Muscle of arm (tissue), 14 donors: Measurements from ENCODE around the gene CUL4B. TPM values are rescaled to one million over a fixed set of nuclear protein-coding genes. Genes with fewer than 3 reads are reported as not detected.
"Not testable (repeated sequence)": the region's sequence is repeated elsewhere in the genome, so short reads cannot be mapped to it uniquely, and the experiment has no call there.

Experiments used
- DNase-seq: peaks from one replicate; pipeline ENCODE4 v3.0.0-alpha.2; 2013
- long read RNA-seq, 11 donors: transcript quantifications; one replicate each; lab custom pipeline, GENCODE V29; 2026
- polyA plus RNA-seq, 12 donors: library from polyadenylated mRNA; unstranded; fragments of 120-200 nt; gene quantifications; one replicate each; pipeline ENCODE4 v1.2.1, GENCODE V29; 2013; ENCODE audit not compliant: insufficient read length in 12 of 12

Gene CUL4B
- 100 to 1,000 TPM in 1 of 12 donors, 10 to 100 TPM in 11; 24.8 to 114 (median 34.8) TPM for polyA plus RNA-seq
- long read RNA-seq, donor 1, full-length matches to known transcripts = 5 of 5 reads
- long read RNA-seq, donor 1, partial matches to known transcripts = 0 of 5 reads
- long read RNA-seq, donor 1, other reads (novel, unspliced or antisense) = 0 of 5 reads
- long read RNA-seq, donor 2, full-length matches to known transcripts = 3 of 3 reads
- long read RNA-seq, donor 2, partial matches to known transcripts = 0 of 3 reads
- long read RNA-seq, donor 2, other reads (novel, unspliced or antisense) = 0 of 3 reads
- long read RNA-seq, donor 3, partial matches to known transcripts = 0 of 1 reads
- long read RNA-seq, donor 3, other reads (novel, unspliced or antisense) = 0 of 1 reads
- long read RNA-seq, donor 4, partial matches to known transcripts = 0 of 1 reads
- long read RNA-seq, donor 4, other reads (novel, unspliced or antisense) = 0 of 1 reads
- long read RNA-seq, donor 5, full-length matches to known transcripts = 2 of 2 reads
- long read RNA-seq, donor 5, partial matches to known transcripts = 0 of 2 reads
- long read RNA-seq, donor 5, other reads (novel, unspliced or antisense) = 0 of 2 reads
- long read RNA-seq, donor 6, full-length matches to known transcripts = 4 of 4 reads
- long read RNA-seq, donor 6, partial matches to known transcripts = 0 of 4 reads
- long read RNA-seq, donor 6, other reads (novel, unspliced or antisense) = 0 of 4 reads
- long read RNA-seq, donor 7 = 0 reads
- long read RNA-seq, donor 8 = 0 reads
- long read RNA-seq, donor 9 = 0 reads
- long read RNA-seq, donor 10, partial matches to known transcripts = 30 of 78 reads
- long read RNA-seq, donor 10, other reads (novel, unspliced or antisense) = 48 of 78 reads
- long read RNA-seq, donor 11, partial matches to known transcripts = 108 of 117 reads
- long read RNA-seq, donor 11, other reads (novel, unspliced or antisense) = 8 of 117 reads

GRCh38 chrX:120560842-120561633 is at the start of gene CUL4B:
Gene CUL4B, minus strand, starts transcription at chrX:120560962. Its CDS starts 324 bp downstream, at chrX:120560638.
- peak; percentile 95 for DNase-seq

DNA sequence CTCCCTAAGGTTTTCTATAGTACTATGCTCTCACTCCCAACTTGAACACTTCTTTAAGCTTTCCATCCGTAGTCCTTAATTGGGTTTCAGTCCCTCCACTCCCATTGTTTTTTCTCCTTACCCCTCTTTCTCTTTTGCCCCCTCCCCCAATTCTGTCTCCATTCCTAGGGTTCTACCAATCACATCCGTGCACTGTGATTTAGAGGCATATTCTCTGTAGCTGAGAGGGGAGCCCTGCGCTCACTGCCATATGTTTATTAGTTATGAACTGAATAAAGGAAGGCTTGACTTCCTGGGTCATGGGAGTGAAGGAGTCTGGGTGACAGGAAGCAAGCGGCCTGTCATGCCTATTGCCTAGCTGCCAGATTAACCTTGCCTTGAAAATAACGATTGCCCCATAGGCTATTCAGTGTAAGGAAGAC is 43.6 kb upstream of the CUL4B start:
- DNase-seq = peak; percentile 26

DNA sequence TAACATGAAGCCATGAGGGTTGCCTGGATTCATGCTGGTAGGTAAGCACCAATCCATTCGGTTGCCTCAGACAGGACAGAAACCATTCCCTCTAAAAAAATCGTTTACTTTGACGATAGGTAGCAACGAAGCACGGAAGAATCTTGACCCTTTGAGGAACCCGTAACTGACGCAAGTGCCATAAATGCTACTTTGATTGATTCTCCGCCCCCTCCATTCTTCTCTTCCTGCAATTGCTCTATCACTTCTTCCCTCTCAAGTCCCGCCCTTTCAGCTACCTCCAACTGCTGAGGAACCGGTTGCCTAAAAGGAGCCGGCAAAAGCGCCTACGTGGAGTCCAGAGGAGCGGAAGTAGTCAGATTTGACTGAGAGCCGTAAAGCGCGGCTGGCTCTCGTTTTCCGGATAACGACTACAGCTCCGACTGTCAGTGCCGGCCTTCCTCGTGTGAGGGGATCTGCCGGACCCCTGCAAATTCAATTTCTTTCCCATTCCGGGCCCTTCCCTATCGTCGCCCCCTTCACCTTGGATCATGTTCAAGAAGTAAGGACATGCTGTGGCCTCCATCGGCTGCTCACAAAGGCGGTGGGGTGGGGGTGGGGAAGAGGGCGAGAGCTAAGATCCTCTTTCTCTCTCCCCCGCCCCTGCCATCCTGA is 43.1 kb upstream of the CUL4B start, which contains the start of gene MCTS1:
Gene MCTS1 (plus strand): TSS at position 395 of the 654 bp plus-strand sequence. CDS start 136 bp downstream, at position 531.
- peak; percentile 90 for DNase-seq

DNA sequence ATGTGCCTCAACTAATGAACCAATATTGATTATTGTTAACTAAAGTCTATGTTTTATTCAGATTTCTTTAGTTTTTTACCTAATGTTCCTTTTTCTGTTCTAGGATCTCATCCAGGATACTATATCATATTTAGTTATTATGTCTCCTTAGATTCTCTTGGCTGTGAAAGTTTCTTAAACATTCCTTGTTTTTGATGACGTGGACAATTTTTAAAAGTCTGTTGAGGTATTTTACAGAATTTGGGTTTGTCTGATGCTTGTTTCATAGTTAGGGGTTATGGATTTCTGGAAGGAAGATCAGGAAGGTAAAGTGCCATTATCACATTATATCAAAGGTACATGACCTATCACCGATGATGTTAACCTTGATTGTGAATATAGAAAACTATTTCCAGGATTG is 24.9 kb upstream of the CUL4B start:
- DNase-seq = no peak

- DNase-seq = no peak
Observed at GRCh38 chrX:120575379-120576114, 14.8 kb upstream of the CUL4B start.

GRCh38 chrX:120573806-120574205 is 13.0 kb upstream of the CUL4B start:
- DNase-seq = not testable (repeated sequence)

DNA sequence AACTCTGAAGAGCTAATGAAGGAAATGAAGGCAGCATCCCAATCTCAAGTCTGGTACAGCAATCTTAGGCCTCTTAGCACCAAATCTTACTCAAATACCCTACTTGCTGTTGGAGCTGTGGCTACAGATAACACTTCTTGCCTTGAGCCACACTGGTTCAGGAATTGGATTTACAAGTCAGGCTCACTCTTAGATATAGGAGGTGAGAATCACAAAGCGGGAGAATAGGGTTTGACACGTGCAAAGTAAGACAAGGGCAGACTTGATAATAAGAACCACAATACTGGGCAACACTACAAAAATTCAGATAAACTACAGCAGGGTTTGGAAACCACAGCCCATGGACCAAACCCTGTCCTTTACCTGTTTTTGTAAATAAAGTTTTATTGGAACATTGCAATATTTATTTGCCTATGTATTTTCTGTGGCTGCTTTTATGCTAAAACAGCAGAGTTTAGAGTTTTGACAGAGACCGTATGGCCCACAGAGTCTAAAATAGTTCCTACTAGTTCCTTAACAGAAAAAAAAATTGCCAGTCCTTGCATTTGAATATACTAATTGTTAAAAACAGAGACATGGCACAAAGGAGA is 9.3 kb upstream of the CUL4B start:
- no peak for DNase-seq

GRCh38 chrX:120568609-120569008 is 7.8 kb upstream of the CUL4B start:
- no peak for DNase-seq

DNA sequence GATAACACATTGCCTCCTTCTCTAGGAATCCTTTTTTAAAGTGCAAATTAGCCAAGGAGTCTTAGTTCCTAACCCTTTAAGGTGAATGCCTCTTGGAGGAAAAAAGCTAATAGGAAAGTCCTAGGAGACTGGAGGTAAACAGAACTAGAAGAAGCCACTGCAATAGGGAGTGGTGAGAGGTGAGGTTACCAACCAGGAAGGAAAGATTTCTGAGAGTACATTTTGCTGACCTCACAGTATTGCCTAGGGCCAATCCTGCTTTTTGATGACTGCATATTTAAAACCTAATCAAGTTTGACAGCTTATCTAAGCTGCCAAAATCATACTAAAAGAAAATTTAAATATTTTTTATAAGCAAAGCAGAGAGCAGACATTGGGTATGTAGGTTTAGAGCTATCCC is 7.3 kb upstream of the CUL4B start:
- DNase-seq = no peak

GRCh38 chrX:120566817-120567216 is 6.1 kb upstream of the CUL4B start:
- no peak for DNase-seq

GRCh38 chrX:120564925-120565324 is 4.2 kb upstream of the CUL4B start:
- no peak for DNase-seq

DNA sequence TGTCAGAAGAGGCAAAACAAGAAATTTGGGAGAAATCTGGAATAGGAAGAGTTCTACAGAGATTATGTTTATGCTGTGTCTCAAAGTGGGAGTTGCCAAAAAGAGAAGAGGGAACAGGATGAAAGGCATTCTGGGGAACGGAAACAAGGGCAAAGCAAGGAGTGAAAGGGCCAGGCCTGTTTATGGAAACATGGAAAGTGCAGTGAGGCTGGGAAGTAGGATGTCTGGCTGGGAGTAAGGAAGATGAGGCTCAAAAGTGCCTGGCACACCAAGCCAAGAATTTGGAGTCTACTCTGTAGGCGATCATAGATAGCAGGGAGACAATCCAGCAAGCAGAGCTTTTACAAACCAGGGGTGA is 1.8 kb upstream of the CUL4B start:
- DNase-seq = no peak

GRCh38 chrX:120561634-120562568 is 1.1 kb upstream of the CUL4B start:
- no peak for DNase-seq

- DNase-seq = no peak
Observed at GRCh38 chrX:120560405-120560841, 339 bp downstream of the CUL4B start.

GRCh38 chrX:120559804-120560203 is 958 bp downstream of the CUL4B start:
- DNase-seq = no peak

DNA sequence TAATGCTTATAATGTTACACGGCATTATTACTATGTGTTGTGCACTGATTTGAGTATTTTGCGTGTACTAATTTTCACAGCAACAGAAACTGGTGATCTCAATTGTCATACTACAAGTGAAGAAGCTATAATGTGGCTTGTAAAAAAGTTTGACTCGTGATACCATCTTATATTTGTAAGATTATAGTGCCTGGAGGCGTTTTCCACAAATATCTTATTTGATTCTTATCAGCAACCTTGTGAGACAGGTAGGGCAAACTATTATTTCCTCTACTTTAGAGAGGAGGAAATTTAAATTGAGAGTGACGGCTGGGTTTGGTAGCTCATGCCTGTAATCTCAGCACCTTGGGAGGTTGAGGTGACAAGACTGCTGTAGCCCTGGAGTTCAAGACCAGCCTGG is 4.5 kb downstream of the CUL4B start:
- DNase-seq = no peak

DNA sequence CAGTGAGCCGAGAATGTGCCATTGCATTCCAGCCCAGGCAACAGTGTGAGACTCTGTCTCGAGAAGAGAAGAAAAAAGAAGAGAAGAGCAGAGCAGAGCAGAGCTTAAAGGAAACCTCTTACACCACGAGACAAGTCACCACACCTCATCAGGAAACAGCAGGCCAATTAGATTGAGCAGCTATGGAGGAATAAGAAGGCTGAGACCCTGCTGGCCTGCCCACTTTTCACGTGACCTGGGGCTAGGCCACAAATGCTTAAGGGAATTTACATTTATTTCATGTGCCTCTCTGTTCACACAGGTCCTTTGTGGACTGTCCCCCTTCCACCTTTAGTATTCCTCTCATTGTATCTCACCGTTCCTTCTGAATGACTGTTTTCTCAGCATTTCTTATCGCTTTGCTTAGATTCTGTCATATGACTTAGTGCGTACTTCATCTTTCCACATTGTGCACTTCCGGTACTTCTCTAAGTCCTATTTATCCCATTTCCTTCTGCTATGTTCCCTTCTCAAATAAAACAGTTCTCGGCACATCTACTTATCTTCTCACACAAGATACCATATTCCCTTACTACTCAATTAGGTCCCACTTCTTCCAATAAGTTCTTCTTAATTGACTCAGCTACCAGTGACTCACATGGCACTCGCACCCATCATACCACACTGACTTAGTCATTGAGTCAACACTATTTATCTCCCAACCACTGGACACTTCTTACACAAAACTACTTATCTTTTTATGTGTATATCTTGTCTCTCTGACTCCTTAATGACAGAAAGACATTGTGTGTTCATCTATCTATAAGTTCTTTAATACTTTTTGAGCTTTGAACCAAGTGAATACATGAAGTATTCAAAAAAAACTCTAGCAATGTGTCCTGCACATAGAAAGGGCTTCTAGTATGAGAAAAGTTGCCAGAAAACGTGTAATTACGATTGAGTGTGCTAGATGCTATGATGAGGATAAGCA is 11.0 kb downstream of the CUL4B start:
- no peak for DNase-seq
